ENCODE data around the gene DSP. TPM values are rescaled to one million over a fixed set of nuclear protein-coding genes. Genes with fewer than 3 reads are reported as not detected.

The DSP gene
- total and polyA plus RNA-seq, 2 experiments from 2014 or later = 16.8 to 43.7 TPM

DNA sequence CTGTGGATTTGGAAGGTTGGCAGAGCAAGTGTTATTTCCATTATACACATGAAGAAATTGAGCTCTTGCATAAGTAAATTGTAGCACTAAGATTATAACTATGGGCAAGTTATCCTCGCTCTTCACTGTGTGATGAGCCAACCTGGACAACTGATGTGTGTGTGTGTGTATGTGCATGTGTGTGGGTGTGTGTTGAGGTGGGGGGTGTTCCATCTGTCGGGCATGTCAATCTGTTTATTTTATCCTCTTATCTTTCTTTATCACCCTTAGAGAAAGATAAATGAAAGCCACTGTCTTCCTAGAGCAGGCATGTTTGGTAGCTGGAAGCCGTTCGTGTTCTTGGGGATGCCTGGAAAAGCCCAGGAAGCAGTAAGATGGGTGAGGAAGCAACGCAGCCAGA is 3.0 kb upstream of the DSP start:
- H3K4me3 Mint-ChIP-seq = no peak overlapping the region
- Histone ChIP-seq H3F3A (replicated peaks; ENCODE audit: low read depth) (no peaks in the 10 kb centered on the region), H4K20me1 (replicated peaks; ENCODE audit: insufficient read depth) (no peaks in the 10 kb centered on the region), H3K79me2 (replicated peaks; ENCODE audit: insufficient read depth) (no peaks in the 10 kb centered on the region), H3K27ac (ENCODE audit: low read depth) (no peak overlapping the region), H3K4me1 (ENCODE audit: insufficient read depth) (peaks cover 3% of the 10 kb centered on the region), H3K36me3 (ENCODE audit: insufficient read depth) (no peaks in the 10 kb centered on the region), H2AFZ (no peak overlapping the region), H3K4me3 (no peak overlapping the region), H3K27me3 (ENCODE audit: insufficient read depth) (peaks cover 40% of the 10 kb centered on the region), H3K4me2 (no peak overlapping the region), H3K9me2 (ENCODE audit: insufficient read depth) (no peaks in the 10 kb centered on the region)
- peaks cover 10% of the 10 kb centered on the region; the same call in 1 of the 3 replicates for H3K4me1 Mint-ChIP-seq
- DNase-seq (ENCODE audit: low spot score) = no peak
- H3K9me3 Mint-ChIP-seq = no peaks in the 10 kb centered on the region
- H3K36me3 Mint-ChIP-seq (ENCODE audit: low read depth) = no peaks in the 10 kb centered on the region; the same call in 2 of the 3 replicates
- peaks cover 21% of the 10 kb centered on the region for H3K27me3 Mint-ChIP-seq (ENCODE audit: insufficient read depth, low read depth, poor library complexity)
- TF ChIP-seq EZH2 (IDR thresholded peaks at IDR 0.05; ENCODE audit: low read depth, unreplicated experiment) (no peak), JUNB (IDR thresholded peaks at IDR 0.05; ENCODE audit: unreplicated experiment) (no peak), ZNF331 (CRISPR knock-in tag; IDR thresholded peaks at IDR 0.05; ENCODE audit: low read depth) (no peak), ZNF114 (CRISPR knock-in tag; IDR thresholded peaks at IDR 0.05) (no peak), NANOG (IDR thresholded peaks at IDR 0.05; ENCODE audit: borderline replicate concordance) (no peak), EZH2phosphoT487 (IDR thresholded peaks at IDR 0.05; ENCODE audit: unreplicated experiment) (no peak), CREB1 (CRISPR knock-in tag; IDR thresholded peaks at IDR 0.05; ENCODE audit: low read depth) (no peak), POLR2AphosphoS5 (IDR thresholded peaks at IDR 0.05; ENCODE audit: low read depth) (no peak), STAT1 (IDR thresholded peaks at IDR 0.05; ENCODE audit: unreplicated experiment) (no peak)
- TF ChIP-seq, protein P1, sequence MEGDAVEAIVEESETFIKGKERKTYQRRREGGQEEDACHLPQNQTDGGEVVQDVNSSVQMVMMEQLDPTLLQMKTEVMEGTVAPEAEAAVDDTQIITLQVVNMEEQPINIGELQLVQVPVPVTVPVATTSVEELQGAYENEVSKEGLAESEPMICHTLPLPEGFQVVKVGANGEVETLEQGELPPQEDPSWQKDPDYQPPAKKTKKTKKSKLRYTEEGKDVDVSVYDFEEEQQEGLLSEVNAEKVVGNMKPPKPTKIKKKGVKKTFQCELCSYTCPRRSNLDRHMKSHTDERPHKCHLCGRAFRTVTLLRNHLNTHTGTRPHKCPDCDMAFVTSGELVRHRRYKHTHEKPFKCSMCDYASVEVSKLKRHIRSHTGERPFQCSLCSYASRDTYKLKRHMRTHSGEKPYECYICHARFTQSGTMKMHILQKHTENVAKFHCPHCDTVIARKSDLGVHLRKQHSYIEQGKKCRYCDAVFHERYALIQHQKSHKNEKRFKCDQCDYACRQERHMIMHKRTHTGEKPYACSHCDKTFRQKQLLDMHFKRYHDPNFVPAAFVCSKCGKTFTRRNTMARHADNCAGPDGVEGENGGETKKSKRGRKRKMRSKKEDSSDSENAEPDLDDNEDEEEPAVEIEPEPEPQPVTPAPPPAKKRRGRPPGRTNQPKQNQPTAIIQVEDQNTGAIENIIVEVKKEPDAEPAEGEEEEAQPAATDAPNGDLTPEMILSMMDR (conservative IDR thresholded peaks at IDR 0.05; ENCODE audit: low read depth in 2 of 2) = no peak
- TF ChIP-seq, protein P2, sequence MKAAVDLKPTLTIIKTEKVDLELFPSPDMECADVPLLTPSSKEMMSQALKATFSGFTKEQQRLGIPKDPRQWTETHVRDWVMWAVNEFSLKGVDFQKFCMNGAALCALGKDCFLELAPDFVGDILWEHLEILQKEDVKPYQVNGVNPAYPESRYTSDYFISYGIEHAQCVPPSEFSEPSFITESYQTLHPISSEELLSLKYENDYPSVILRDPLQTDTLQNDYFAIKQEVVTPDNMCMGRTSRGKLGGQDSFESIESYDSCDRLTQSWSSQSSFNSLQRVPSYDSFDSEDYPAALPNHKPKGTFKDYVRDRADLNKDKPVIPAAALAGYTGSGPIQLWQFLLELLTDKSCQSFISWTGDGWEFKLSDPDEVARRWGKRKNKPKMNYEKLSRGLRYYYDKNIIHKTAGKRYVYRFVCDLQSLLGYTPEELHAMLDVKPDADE (IDR thresholded peaks at IDR 0.05) = no peak
- TF ChIP-seq, protein P3, sequence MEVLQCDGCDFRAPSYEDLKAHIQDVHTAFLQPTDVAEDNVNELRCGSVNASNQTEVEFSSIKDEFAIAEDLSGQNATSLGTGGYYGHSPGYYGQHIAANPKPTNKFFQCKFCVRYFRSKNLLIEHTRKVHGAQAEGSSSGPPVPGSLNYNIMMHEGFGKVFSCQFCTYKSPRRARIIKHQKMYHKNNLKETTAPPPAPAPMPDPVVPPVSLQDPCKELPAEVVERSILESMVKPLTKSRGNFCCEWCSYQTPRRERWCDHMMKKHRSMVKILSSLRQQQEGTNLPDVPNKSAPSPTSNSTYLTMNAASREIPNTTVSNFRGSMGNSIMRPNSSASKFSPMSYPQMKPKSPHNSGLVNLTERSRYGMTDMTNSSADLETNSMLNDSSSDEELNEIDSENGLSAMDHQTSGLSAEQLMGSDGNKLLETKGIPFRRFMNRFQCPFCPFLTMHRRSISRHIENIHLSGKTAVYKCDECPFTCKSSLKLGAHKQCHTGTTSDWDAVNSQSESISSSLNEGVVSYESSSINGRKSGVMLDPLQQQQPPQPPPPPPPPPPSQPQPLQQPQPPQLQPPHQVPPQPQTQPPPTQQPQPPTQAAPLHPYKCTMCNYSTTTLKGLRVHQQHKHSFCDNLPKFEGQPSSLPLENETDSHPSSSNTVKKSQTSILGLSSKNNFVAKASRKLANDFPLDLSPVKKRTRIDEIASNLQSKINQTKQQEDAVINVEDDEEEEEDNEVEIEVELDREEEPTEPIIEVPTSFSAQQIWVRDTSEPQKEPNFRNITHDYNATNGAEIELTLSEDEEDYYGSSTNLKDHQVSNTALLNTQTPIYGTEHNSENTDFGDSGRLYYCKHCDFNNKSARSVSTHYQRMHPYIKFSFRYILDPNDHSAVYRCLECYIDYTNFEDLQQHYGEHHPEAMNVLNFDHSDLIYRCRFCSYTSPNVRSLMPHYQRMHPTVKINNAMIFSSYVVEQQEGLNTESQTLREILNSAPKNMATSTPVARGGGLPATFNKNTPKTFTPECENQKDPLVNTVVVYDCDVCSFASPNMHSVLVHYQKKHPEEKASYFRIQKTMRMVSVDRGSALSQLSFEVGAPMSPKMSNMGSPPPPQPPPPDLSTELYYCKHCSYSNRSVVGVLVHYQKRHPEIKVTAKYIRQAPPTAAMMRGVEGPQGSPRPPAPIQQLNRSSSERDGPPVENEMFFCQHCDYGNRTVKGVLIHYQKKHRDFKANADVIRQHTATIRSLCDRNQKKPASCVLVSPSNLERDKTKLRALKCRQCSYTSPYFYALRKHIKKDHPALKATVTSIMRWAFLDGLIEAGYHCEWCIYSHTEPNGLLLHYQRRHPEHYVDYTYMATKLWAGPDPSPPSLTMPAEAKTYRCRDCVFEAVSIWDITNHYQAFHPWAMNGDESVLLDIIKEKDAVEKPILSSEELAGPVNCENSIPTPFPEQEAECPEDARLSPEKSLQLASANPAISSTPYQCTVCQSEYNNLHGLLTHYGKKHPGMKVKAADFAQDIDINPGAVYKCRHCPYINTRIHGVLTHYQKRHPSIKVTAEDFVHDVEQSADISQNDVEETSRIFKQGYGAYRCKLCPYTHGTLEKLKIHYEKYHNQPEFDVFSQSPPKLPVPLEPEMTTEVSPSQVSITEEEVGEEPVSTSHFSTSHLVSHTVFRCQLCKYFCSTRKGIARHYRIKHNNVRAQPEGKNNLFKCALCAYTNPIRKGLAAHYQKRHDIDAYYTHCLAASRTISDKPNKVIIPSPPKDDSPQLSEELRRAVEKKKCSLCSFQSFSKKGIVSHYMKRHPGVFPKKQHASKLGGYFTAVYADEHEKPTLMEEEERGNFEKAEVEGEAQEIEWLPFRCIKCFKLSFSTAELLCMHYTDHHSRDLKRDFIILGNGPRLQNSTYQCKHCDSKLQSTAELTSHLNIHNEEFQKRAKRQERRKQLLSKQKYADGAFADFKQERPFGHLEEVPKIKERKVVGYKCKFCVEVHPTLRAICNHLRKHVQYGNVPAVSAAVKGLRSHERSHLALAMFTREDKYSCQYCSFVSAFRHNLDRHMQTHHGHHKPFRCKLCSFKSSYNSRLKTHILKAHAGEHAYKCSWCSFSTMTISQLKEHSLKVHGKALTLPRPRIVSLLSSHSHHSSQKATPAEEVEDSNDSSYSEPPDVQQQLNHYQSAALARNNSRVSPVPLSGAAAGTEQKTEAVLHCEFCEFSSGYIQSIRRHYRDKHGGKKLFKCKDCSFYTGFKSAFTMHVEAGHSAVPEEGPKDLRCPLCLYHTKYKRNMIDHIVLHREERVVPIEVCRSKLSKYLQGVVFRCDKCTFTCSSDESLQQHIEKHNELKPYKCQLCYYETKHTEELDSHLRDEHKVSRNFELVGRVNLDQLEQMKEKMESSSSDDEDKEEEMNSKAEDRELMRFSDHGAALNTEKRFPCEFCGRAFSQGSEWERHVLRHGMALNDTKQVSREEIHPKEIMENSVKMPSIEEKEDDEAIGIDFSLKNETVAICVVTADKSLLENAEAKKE (CRISPR knock-in tag; IDR thresholded peaks at IDR 0.05) = no peak
- TF ChIP-seq, protein P4, sequence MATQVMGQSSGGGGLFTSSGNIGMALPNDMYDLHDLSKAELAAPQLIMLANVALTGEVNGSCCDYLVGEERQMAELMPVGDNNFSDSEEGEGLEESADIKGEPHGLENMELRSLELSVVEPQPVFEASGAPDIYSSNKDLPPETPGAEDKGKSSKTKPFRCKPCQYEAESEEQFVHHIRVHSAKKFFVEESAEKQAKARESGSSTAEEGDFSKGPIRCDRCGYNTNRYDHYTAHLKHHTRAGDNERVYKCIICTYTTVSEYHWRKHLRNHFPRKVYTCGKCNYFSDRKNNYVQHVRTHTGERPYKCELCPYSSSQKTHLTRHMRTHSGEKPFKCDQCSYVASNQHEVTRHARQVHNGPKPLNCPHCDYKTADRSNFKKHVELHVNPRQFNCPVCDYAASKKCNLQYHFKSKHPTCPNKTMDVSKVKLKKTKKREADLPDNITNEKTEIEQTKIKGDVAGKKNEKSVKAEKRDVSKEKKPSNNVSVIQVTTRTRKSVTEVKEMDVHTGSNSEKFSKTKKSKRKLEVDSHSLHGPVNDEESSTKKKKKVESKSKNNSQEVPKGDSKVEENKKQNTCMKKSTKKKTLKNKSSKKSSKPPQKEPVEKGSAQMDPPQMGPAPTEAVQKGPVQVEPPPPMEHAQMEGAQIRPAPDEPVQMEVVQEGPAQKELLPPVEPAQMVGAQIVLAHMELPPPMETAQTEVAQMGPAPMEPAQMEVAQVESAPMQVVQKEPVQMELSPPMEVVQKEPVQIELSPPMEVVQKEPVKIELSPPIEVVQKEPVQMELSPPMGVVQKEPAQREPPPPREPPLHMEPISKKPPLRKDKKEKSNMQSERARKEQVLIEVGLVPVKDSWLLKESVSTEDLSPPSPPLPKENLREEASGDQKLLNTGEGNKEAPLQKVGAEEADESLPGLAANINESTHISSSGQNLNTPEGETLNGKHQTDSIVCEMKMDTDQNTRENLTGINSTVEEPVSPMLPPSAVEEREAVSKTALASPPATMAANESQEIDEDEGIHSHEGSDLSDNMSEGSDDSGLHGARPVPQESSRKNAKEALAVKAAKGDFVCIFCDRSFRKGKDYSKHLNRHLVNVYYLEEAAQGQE (IDR thresholded peaks at IDR 0.05; ENCODE audit: unreplicated experiment) = no peak
- H3K27ac Mint-ChIP-seq = no peak overlapping the region
- no peak for ATAC-seq

Data from GM23338 (cell line).